IPS-NIHi7 (cell line): ENCODE results near the gene ISL1.

ENCODE experiments used
- DNase-seq: peaks from one replicate; pipeline ENCODE4 v3.0.0; 2012; ENCODE audit warnings: mixed read lengths; ENCODE audit errors: extremely low spot score

The ISL1 gene

GRCh38 chr5:51386916-51387883 lies 4.0 kb downstream of the ISL1 start:
- DNase-seq, result no peak

DNA sequence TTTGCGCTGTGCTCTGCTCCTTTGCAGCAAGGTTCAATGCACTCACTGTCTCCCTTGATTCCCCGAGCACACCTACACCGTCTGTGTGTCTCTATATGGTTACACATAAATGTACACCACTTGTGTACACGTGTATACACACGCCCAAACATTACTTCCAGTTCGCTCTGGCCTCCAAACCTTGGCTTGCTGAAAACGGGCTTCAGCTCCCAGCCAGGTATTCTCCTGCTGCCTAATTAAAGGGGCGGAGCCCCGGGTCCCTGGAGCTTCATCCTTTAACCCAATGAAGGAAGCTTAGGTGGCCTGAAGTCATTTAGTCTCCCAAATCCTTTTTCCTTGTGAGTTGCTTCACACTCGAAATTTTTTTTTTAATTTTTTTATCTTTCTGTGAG lies 4.6 kb downstream of the ISL1 start:
- no peak for DNase-seq

- DNase-seq, result no peak
These were observed 5.4 kb downstream of the ISL1 start for GRCh38 chr5:51388488-51389287.

DNA sequence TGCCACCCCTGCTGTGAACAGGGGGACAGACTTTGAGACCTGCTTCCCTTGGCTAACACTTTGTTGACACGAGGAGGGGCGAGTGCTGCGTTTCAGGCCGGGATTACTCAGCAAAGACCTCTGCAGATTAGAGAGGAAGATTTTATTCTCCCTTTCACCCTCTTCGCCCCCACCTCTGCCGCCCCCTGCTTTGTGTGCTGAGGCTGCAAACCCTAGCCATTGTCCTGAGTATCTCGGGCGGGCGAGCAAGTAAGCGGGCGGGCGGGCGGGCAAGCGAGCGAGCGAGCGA lies 6.0 kb downstream of the ISL1 start:
- no peak for DNase-seq

DNA sequence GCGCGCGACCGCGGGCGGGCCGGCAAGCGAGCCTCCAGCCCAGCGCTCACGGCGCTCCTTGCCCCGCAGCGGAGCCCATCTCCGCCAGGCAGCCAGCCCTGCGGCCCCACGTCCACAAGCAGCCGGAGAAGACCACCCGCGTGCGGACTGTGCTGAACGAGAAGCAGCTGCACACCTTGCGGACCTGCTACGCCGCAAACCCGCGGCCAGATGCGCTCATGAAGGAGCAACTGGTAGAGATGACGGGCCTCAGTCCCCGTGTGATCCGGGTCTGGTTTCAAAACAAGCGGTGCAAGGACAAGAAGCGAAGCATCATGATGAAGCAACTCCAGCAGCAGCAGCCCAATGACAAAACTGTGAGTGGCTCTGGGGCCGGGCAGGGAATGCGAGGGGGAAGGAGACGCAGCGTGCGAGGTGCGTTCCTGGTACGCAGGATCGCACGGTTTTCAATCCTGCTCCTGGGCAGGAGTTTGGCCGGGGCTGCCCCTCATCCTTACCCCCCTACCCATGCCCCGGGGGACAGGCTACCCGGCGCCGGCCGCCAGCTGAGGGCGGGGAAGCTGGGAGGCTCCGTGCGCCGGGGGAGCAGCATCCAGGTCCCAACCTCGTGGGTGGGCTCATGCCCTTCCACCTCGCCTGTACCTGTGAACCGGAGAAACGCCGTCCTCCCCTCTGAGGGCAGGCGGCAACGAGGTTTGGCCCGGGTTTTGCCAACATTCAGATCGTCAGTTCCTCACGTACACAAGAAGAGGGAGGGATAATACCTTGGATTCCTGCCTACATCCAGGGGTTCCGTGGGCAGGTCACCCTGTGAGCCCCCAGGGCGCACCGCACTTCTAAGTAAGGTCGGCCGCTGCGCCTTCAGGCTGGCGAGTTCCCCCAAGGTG lies 6.6 kb downstream of the ISL1 start:
- DNase-seq, result no peak

GRCh38 chr5:51391175-51391574 lies 7.9 kb downstream of the ISL1 start:
- DNase-seq, result no peak

DNA sequence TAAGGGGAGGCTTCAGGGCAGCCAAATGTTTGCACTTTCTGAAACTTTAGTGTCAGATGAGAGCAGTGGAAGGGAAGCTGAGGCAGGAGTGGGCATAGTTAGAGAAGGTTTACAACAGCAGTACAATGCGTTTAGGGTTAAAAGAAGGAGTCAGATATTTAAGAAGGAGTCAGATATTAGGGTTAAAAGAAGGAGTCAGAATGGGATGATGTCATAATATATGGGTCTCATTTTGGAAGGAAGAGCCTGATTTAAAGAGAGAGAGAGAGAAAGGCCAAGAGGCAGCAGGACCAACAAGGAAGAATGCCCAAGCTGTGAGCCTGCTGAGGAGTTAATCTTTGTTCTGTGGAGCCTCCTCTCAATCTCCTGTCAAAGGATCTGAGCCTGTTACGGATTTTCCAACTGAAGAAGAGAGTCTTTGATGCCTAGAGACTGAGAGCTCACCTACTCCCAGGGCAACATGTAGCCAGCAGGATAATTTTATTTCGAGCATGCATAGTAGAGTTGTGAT lies 9.5 kb downstream of the ISL1 start:
- DNase-seq, result no peak

DNA sequence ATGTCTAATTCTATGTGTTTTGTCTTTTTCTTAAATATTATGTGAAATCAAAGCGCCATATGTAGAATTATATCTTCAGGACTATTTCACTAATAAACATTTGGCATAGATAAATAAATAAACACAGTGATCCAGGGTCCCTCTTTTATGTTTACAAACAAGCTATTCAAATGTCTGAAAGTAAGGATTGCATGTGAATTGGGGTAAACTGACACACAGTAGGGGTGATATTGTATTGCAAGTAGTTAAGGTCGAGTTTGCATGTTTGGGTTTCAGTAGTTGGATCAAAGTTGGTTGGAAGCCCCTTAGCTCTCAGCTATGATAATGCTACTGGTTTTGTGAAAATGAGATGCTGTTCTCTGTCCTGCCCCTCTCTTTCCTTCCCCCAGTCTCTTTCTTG lies 11.4 kb downstream of the ISL1 start:
- no peak for DNase-seq

GRCh38 chr5:51395245-51395644 lies 12.0 kb downstream of the ISL1 start:
- no peak for DNase-seq

- no peak for DNase-seq
These were observed 12.6 kb downstream of the ISL1 start for GRCh38 chr5:51395666-51396356.

DNA sequence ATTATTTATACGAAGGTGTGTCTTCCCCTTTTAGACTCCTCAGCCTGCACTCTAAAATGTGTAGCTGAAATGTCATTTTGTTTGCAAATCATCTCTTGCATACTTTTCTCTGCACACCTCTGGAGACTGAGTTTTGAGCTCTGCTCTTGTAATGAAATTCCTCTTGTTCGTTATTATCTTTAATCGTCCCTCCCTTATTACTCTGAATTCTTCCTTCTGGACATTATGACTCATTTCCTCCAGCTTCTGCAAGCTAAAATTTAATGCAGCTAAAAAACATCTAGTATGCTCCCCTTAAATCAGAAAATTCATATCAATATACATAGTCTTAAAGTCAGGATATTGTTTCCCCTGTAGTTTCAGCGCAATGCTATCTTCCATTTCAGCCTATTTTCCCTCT lies 13.5 kb downstream of the ISL1 start:
- no peak for DNase-seq

GRCh38 chr5:51397996-51398395 lies 14.7 kb downstream of the ISL1 start:
- DNase-seq, result no peak

DNA sequence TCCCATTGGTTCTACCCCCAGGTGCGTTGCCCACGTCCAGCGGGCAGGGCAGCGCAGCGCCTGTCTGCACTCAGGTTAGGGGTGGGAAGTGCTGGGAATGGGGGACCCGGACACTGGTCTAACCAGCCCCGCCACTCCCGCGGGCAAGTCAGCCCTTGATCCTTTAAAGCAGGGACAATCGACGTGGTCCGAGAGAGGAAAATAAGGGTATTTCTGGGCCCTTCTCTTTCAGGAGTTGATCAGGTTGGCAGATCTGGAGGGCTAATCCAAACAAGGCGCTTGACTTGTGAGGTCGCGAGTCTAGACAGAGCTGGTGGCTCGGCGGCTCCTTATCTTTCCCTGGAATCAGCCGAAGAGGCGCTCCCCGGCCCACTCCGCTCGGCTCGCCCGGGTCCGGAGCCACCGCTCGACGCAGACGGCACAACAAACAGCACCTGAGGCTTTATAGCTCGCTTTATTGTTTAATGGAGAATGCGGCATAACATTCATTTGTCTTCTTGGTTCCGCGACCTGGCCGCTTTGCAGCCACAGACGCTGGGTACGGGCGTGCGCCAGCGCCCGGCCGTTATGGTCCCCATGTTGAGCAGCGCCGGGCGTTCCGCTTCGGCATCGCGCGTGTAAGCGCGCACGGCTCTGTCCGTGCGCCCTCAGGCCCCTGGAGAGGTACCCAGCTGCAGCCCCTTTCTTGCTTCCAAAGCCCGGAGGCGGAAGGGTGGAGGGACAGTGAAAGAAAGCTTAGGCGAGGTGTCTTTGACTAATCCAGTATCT lies 15.8 kb downstream of the ISL1 start:
- no peak for DNase-seq

GRCh38 chr5:51399643-51400006 lies 16.4 kb downstream of the ISL1 start:
- DNase-seq, result no peak

GRCh38 chr5:51404255-51404654 lies 21.0 kb downstream of the ISL1 start:
- no peak for DNase-seq

DNA sequence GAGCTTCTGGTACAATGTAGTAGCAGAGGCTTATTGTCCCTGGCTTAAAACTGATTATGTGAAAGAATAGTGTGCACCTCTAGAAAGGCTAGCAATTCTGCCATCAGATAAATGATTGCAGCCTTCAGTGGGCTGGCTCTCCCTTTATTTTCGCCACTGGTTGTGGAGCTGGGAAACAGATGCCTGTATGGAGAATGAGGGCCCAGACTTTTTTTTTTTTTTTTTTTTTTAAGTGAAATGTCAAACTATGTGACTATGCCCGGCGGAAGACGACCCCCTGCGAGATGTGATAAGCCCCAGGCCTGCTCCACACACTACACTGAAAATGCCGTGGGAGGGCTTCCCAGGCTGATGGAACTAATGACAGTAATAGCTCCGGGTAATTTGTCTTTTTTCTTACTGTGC lies 28.7 kb downstream of the ISL1 start:
- DNase-seq, result no peak

GRCh38 chr5:51414516-51414915 lies 31.3 kb downstream of the ISL1 start:
- no peak for DNase-seq

- DNase-seq, result no peak
These were observed 32.9 kb downstream of the ISL1 start for GRCh38 chr5:51416149-51416548.

- no peak for DNase-seq
These were observed 49.9 kb downstream of the ISL1 start for GRCh38 chr5:51433052-51433710.

GRCh38 chr5:51439232-51439631 lies 56.0 kb downstream of the ISL1 start:
- no peak for DNase-seq
